Myometrial cell (primary cell): ENCODE results near the gene ARHGAP4. TPM values are rescaled to one million over a fixed set of nuclear protein-coding genes. Genes with fewer than 3 reads are reported as not detected.

Experiments used
- total RNA-seq: library from RNA; depleted of rRNA; stranded (reverse); fragments of >200 nt; gene quantifications from 2 replicates; pipeline ENCODE4 v1.2.3, GENCODE V29; 2015

The ARHGAP4 gene
- 1.7 and 10.6 TPM in 2 replicates for total RNA-seq

DNA sequence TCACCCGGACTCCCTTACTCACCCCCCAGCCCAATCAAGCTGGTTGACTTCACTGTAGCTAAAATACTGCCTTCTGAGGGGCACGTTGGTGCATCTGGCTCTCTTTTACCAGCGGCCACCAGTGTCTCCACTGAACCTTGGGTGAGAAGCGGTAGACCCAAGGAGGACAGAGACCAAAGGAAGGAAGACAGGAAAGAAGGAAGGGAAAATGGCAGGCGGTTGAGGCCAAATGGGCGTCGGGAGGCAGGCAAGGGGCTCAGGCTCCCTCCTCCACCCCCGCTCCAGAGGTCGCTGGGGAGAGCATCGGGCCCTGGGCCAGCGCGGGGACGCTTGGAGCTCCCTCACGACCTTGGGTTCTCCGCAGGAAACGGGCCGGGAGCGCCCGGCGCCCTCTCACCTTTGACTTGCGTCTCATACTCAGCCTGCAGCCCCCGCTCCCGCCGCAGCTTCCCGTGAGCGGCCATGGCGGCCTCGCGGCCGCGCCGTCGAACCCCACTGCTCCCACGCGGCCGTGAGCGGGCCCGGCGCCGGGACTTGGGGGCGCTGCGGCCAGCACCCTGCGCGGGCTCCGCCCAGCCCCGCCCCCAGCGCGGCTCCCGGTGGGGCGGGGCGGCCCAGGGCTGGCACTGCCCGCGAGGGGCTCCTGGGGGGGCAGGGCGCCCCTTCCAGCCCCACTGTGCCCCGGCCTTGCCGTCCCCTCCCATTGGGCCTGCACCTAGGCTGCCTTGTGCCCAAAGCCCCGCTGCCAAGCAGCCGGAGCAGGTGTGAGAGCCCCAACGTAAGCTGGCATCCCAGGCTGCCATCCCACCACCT lies at the start of gene ARHGAP4:
Gene ARHGAP4 (minus strand): TSS at position 526 of the 813 bp plus-strand sequence. CDS start 62 bp downstream, at position 464.

DNA sequence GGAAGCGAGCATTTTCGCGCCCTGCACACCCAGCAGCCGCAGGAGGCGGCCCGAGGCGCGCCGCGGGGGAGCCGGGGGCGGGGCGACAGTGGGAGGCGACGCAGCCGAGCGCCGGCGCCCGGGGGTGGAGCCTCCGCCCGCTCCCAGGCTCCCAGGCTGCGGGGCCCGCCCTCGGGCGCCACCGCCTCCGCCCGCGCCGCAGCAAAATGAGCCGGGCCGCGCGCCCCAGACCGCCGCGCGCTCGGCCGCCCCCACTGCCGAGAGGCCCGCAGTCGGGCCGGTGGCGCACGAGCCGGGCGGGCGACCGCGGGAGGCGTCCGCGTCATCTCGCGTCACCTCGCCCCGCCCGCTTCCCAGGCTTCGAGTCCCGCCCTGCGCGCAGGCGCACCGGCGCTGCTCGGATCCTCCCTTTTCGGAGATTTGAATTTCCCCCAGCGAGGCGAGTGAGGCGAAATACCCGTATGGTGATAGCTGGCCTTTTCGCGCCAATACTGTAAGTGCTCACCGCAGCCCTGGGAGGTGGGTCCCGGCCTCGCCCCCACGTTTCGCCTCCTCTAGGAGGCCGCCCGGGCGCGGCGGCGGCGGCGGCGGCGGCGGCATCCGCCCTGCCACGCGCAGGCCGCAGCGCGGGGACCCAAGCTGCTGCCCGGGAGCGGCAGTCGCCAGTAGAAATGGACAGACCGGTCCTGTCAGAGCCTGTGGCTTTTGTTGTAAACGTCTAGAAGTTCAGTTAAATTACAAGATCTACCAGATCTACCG lies 46.5 kb upstream of the ARHGAP4 start, which contains the start of gene TMEM187:
Gene TMEM187 (plus strand): TSS at position 387 of the 759 bp plus-strand sequence. CDS start 9,309 bp downstream, outside the sequence.

DNA sequence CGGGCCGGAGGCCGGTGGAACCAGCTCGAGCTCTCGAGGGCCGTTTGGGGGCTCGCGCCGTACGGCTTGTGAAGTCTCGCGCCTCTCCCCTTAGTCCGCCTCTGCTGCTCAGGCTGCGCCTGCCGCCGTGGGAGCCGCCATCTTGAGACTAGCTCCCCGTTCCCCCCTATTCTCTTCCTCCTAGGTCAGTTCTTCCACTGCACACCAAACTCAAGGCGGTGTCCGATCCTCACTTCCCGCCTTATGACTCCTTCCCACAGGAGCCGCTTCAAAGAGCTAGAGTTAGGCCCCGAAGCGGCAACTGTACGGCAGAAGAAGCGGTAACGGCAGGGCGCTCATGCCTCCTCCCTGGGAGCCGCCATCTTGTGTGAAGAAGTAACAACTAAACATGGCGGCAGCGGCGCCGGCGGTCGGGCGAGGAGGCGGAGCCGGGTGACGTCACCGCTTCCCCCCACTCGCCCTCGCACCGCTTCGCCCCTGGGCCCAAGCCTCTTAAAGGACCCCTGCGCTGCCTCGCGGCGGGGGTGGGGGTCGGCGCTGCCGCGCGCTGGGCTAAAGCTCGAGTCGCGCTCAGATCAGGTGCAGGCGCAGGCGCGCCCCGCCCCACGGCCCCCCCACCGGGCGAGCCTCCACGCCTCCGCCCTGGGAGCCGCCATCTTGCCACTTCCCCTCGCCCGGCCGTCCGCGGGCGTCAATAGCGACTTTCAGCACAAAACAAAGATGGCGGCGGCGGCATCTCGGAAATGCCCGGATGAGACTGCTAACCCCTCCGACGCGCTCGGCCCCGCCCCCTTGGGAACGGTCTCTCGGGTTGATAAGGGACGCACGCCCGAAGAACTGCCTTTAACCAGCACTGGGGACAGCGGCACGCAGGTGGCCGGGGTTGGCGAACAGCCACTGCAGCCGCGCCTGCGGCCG lies 45.6 kb upstream of the ARHGAP4 start, which contains the start of gene HCFC1:
Gene HCFC1 (minus strand): TSS at position 369 of the 918 bp plus-strand sequence. CDS start 978 bp downstream, outside the sequence.

DNA sequence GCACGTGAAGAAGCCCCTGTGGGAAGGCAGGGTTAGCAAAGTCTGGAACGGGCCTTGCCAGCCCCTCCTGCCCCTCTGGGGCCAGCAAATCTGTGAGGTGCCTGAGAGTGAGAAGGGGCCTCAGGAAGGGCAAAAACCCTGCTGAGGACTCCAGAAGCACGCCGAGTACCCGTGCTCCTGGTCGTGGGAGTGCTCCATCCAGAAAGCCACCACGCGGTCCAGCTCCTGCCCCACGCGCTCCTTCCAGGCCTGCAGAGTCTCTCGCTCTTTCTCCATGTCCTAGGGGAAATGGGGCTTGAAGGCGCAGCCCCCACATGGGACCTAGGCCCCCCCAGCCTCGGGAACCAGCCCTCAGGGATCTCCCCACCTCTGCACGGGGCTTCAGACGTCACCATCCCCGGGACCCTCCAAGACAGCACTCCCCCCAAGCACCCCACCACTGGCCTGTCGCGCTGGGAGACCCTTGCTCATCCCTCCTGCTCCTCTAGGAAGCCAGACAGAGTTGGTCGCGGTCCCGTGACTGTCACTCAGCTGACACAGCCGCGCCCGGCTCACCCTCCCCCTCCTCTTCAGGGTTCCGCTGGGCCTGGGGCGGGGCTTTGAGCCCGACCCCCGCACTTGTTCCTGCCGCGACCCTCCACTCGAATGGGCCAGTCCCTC lies 18.2 kb upstream of the ARHGAP4 start, which contains the start of gene RENBP:
Gene RENBP (minus strand): TSS at position 504 of the 660 bp plus-strand sequence. CDS start 33 bp downstream, at position 471.

DNA sequence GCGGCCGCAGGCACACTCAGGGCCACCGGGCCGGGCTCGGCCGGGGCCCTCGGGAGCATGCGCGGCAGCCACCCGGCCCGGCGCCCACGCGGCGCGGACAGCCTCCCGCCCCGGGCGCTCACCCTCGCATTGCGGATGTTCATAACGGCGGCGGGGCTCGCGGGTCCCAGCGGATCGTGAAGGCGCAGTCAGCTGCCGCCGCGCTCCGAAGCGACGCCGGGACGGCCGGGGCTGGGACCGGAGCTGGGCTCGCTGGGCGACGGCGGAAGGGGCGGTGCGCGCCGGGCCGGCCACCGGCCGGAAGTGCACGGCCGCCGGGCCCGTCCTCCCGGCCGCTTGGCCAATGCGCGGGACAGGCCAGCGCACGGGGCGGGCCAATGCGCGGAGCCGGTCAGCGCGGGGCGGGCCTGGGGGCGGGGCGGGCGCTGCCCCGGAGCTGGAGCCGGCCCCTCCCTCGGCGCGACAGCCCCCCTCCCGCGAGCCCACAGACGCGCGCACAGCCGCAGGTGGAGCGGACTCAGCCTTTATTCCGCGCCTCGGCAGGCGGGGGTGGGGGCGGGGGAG lies 8.8 kb upstream of the ARHGAP4 start, which contains the start of gene NAA10:
Gene NAA10 (minus strand): TSS at position 276 of the 564 bp plus-strand sequence. CDS start 133 bp downstream, at position 143.

DNA sequence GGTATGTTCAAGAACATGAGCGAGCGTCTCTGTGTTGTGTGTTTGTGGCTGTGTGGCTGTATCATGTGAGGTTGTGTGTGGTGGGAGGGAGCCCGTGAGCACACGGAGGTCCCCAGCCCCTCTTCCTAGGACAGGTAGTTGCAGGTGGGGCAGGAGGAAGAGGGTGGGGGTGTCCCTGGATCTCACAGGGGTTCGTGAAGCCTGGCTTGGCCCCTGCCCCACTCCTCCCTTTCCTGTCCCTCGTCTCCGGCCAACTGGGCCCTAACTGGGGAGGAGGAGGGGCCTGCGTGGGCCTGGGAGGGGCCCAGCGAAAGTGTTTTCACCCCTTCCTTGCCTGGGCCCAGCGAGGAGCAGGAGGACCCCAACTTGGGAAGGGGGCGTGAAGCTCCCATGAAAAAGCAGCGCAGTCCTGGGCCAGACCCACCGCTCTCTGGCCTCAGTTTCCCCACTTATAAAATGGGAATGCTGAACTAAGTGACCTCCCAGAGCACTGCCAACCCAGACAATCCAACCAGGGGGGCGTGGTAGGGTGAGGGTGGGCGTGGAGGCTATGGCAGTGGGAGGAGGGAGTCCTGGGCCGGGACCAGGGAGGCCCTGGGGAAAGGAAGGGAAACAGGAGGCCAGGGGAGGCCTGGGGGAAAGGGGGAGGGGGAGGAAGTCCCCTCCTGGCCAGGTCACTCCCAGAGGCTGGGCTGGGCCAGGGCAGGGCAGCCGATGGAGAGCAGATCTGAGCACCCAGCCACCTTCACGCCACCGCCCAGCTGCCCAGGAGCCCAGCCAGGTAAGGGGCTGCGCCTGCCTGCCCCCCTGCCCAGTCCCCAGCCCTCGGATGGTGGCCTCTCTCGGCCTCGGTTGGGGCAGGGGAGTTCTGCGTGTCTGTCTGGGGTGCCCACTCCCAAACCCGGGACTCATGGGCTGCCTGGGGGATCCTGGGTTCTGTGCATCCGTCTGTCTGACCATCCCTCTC lies 21.8 kb downstream of the ARHGAP4 start, which contains the start of gene AVPR2:
Gene AVPR2 (plus strand): TSS at position 683 of the 967 bp plus-strand sequence. CDS start 473 bp downstream, outside the sequence.

DNA sequence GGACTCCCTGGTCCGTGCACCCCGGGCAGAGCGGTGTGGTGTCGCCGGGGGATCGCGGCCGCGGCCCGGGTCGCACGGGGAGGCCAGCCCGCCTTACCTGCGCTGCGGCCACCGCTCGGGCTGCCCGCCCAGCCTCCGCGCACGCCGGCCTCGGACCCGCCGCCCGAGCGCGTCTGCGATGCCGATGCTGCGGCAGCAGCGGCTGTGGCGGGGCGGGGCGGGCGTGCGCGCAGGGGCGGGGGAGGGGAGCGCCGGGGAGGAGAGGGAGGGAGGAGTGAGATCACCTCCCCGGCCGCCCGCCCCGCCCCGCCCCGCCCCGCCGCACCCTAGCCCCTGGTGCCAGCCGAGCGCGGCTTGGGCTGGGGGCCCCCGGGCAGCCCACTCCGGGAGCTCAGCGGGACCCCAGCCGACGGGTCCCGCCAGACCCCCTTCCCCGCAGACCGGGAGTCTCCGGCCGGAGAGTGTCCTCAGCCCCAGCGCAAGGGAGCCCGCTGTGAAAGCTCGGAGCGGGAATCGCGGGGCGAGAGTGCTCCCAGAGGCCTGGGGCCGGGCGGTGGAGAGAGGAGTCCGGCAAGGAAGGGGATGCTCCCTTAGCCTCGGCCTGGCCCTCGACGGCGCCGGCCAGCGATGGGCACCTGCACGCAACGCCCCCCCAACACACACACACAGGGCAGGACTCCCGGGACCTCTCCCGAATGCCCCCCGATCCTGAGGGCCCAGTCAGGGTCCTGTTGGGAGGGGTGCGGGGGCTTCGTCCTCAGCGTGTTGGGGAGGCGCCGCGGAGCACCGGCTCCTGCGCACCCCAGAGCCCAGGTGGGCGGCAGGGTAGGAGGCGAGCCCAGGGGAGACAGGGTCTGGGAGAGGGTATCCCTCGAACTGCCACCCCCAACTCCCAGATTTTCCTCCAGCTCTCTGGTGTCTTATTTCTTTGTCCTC lies 39.8 kb downstream of the ARHGAP4 start, which contains the start of gene L1CAM:
Gene L1CAM (minus strand): TSS at position 206 of the 936 bp plus-strand sequence. CDS start 10,337 bp downstream, outside the sequence.

Other genes starting within 250 kb of the ARHGAP4 start
- gene SLC6A8, start 238.3 kb downstream of the ARHGAP4 start, total RNA-seq, result 6.9 and 7.4 TPM in 2 replicates
- gene BCAP31, start 201.9 kb downstream of the ARHGAP4 start, total RNA-seq, result 144 and 177 TPM in 2 replicates
- 12.9 and 17.0 TPM in 2 replicates for gene ABCD1, start 201.4 kb downstream of the ARHGAP4 start, total RNA-seq
- 2.3 and 2.6 TPM in 2 replicates for gene PLXNB3, start 162.0 kb downstream of the ARHGAP4 start, total RNA-seq
- 0.35 TPM in 1 of 2 replicates, not detected in the other for gene SRPK3, start 145.2 kb downstream of the ARHGAP4 start, total RNA-seq
- gene IDH3G, start 131.9 kb downstream of the ARHGAP4 start, total RNA-seq, result 87.9 and 122 TPM in 2 replicates
- 261 and 266 TPM in 2 replicates for gene SSR4, start 131.6 kb downstream of the ARHGAP4 start, total RNA-seq
- 0.58 TPM in 1 of 2 replicates, not detected in the other for gene PDZD4, start 95.7 kb downstream of the ARHGAP4 start, total RNA-seq
- gene L1CAM, start 40.1 kb downstream of the ARHGAP4 start, total RNA-seq, result 13.1 and 19.0 TPM in 2 replicates
- not detected in 2 replicates for gene AVPR2, start 21.6 kb downstream of the ARHGAP4 start, total RNA-seq
- 148 and 181 TPM in 2 replicates for gene NAA10, start 8.8 kb upstream of the ARHGAP4 start, total RNA-seq
- 0.53 and 2.3 TPM in 2 replicates for gene RENBP, start 18.4 kb upstream of the ARHGAP4 start, total RNA-seq
- gene HCFC1, start 45.6 kb upstream of the ARHGAP4 start, total RNA-seq, result 30.3 and 30.7 TPM in 2 replicates
- gene TMEM187, start 46.5 kb upstream of the ARHGAP4 start, total RNA-seq, result 11.5 and 20.2 TPM in 2 replicates
- gene IRAK1, start 93.6 kb upstream of the ARHGAP4 start, total RNA-seq, result 80.8 and 96.9 TPM in 2 replicates
- gene MECP2, start 171.5 kb upstream of the ARHGAP4 start, total RNA-seq, result 11.7 and 24.8 TPM in 2 replicates
- gene OPN1LW, start 218.0 kb upstream of the ARHGAP4 start, total RNA-seq, result not detected in 2 replicates